ENCODE measurements around the gene MRNIP. TPM values are rescaled to one million over a fixed set of nuclear protein-coding genes. Genes with fewer than 3 reads are reported as not detected.
A peak's percentile ranks its signal among the peaks of the same experiment; 100 is the strongest.

The MRNIP gene
- total and polyA plus RNA-seq, 12 donors = 6.6 to 45.1 (median 12.7) TPM

- Histone ChIP-seq H3K27me3 (no peaks in the 10 kb centered on the region), H3K9me3 (no peaks in the 10 kb centered on the region), H3K36me3 (peaks cover 0 to 33% (median 24%) of the 10 kb centered on the region in 9 donors), H3K4me3 (peak overlapping the region; percentile 84 to 100 (median 97)), H3K27ac (peak overlapping the region; percentile 97 to 100 (median 100)), H3K4me1 (peaks cover 23 to 77% (median 72%) of the 10 kb centered on the region in 9 donors)
- WGBS, 2 donors = 29 to 32% methylated on average over 12 of the region's 12 CpGs
- TF ChIP-seq, protein P1, sequence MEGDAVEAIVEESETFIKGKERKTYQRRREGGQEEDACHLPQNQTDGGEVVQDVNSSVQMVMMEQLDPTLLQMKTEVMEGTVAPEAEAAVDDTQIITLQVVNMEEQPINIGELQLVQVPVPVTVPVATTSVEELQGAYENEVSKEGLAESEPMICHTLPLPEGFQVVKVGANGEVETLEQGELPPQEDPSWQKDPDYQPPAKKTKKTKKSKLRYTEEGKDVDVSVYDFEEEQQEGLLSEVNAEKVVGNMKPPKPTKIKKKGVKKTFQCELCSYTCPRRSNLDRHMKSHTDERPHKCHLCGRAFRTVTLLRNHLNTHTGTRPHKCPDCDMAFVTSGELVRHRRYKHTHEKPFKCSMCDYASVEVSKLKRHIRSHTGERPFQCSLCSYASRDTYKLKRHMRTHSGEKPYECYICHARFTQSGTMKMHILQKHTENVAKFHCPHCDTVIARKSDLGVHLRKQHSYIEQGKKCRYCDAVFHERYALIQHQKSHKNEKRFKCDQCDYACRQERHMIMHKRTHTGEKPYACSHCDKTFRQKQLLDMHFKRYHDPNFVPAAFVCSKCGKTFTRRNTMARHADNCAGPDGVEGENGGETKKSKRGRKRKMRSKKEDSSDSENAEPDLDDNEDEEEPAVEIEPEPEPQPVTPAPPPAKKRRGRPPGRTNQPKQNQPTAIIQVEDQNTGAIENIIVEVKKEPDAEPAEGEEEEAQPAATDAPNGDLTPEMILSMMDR (IDR thresholded peaks at IDR 0.05) = no peak
- ATAC-seq = peak in 1 of 8 donors; percentile 0
- no peak for DNase-seq
- intact Hi-C loops (cut with DNase I) = loop anchor here in 2 of 10 donors (5.0 to 10.0 kb wide), 2 partner anchors 37 to 85 kb away; partner anchors contain the start of genes MRNIP (in 2 of the 2) and TBC1D9B (in 1 of the 2)
Observed at GRCh38 chr5:179820127-179820482, 38.5 kb downstream of the MRNIP start.

GRCh38 chr5:179819296-179820126, 39.1 kb downstream of the MRNIP start:
- ATAC-seq (peak; percentile 11 to 52 (median 36)), DNase-seq (peak; percentile 59 to 67)
- Histone ChIP-seq H3K4me1 (peaks cover 23 to 71% (median 66%) of the 10 kb centered on the region in 9 donors), H3K27ac (peak overlapping the region; percentile 97 to 100 (median 100)), H3K9me3 (no peaks in the 10 kb centered on the region), H3K4me3 (peak overlapping the region in 9 of 10 donors; percentile 84 to 100 (median 97)), H3K27me3 (no peaks in the 10 kb centered on the region), H3K36me3 (peaks cover 0 to 29% (median 19%) of the 10 kb centered on the region in 9 donors)
- intact Hi-C loops (cut with DNase I) = loop anchor here in 2 of 10 donors (5.0 to 10.0 kb wide), 2 partner anchors 38 to 85 kb away; partner anchors contain the start of genes MRNIP (in 2 of the 2) and TBC1D9B (in 1 of the 2)
- 20 to 26% methylated on average over 25 to 26 of the region's 26 CpGs for WGBS, 2 donors
- TF ChIP-seq, protein P1 (IDR thresholded peaks at IDR 0.05) = no peak

GRCh38 chr5:179818746-179819295, 39.8 kb downstream of the MRNIP start:
- Histone ChIP-seq H3K36me3 (peaks cover 0 to 28% (median 12%) of the 10 kb centered on the region in 9 donors), H3K27me3 (no peaks in the 10 kb centered on the region), H3K4me1 (peaks cover 23 to 64% (median 59%) of the 10 kb centered on the region in 9 donors), H3K27ac (peak overlapping the region; percentile 97 to 100 (median 100)), H3K4me3 (peak overlapping the region; percentile 25 to 100 (median 94)), H3K9me3 (no peaks in the 10 kb centered on the region)
- WGBS, 2 donors = 1% methylated on average over 34 to 35 of the region's 35 CpGs
- DNase-seq (peak; percentile 94 to 96), ATAC-seq (peak; percentile 71 to 89 (median 78))
- intact Hi-C loops (cut with DNase I) = no loop called here
- TF ChIP-seq, protein P1 (IDR thresholded peaks at IDR 0.05) = no peak
